Trophoblast cell (in vitro differentiated cells and primary cell): ENCODE data around the gene AMBRA1.
"Not testable (repeated sequence)": the region's sequence is repeated elsewhere in the genome, so short reads cannot be mapped to it uniquely, and the experiment has no call there.

Experiments used
- DNase-seq, 2 donors: peaks; one replicate each; pipeline ENCODE4 v3.0.0-alpha.2; 2016
- H2AFZ ChIP-seq: 2 replicates; pipeline ENCODE4 v1.6.1; 2013; ENCODE audit warnings: low read length, moderate library complexity, mild to moderate bottlenecking; ENCODE audit not compliant: insufficient read depth, poor library complexity
- H2AK5ac ChIP-seq: 2 replicates; pipeline ENCODE4 v1.6.1; 2013; ENCODE audit warnings: mild to moderate bottlenecking, low read length
- H2BK120ac ChIP-seq: 2 replicates; pipeline ENCODE4 v1.6.1; 2013; ENCODE audit warnings: low read length, mild to moderate bottlenecking, moderate library complexity; ENCODE audit not compliant: insufficient read depth, poor library complexity
- H2BK12ac ChIP-seq: 2 replicates; pipeline ENCODE4 v1.6.1; 2013; ENCODE audit warnings: mild to moderate bottlenecking, low read length, moderate library complexity
- H2BK5ac ChIP-seq: 2 replicates; pipeline ENCODE4 v1.6.1; 2013; ENCODE audit warnings: low read length, low read depth, moderate library complexity, mild to moderate bottlenecking; ENCODE audit not compliant: poor library complexity
- H3K14ac ChIP-seq: 2 replicates; pipeline ENCODE4 v1.6.1; 2013; ENCODE audit warnings: mild to moderate bottlenecking, low read length
- H3K18ac ChIP-seq: 2 replicates; pipeline ENCODE4 v1.6.1; 2013; ENCODE audit warnings: mild to moderate bottlenecking, low read length
- H3K23ac ChIP-seq: 2 replicates; pipeline ENCODE4 v1.6.1; 2013; ENCODE audit warnings: low read length
- H3K27ac ChIP-seq: 2 replicates; pipeline ENCODE4 v1.5.1; 2013; ENCODE audit warnings: low read depth, mild to moderate bottlenecking, inconsistent platforms, low read length, moderate library complexity
- H3K27me3 ChIP-seq: 2 replicates; pipeline ENCODE4 v1.6.1; 2013; ENCODE audit warnings: inconsistent platforms, mild to moderate bottlenecking, low read length, moderate library complexity; ENCODE audit not compliant: insufficient read depth
- H3K36me3 ChIP-seq, 2 experiments: 1 replicate in 1 of 2; 2 replicates in 1 of 2; pipeline ENCODE4 v1.6.1; 2013; ENCODE audit warnings: low read length in 2 of 2, mild to moderate bottlenecking in 2 of 2, moderate library complexity in 1 of 2; ENCODE audit not compliant: insufficient read depth in 2 of 2, control insufficient read depth in 1 of 2
- H3K4ac ChIP-seq: 2 replicates; pipeline ENCODE4 v1.6.1; 2013; ENCODE audit warnings: low read depth, mild to moderate bottlenecking, low read length, moderate library complexity
- H3K4me1 ChIP-seq, 2 experiments: 1 replicate in 1 of 2; 2 replicates in 1 of 2; pipeline ENCODE4 v1.6.1; 2013; ENCODE audit warnings: low read length in 2 of 2, mild to moderate bottlenecking in 2 of 2, moderate library complexity in 1 of 2; ENCODE audit not compliant: insufficient read depth in 2 of 2, control insufficient read depth in 1 of 2
- H3K4me2 ChIP-seq: 2 replicates; pipeline ENCODE4 v1.6.1; 2013; ENCODE audit warnings: inconsistent platforms, mild to moderate bottlenecking, low read length, moderate library complexity
- H3K4me3 ChIP-seq: 2 replicates; pipeline ENCODE4 v1.5.1; 2013; ENCODE audit warnings: mild to moderate bottlenecking, low read depth, low read length, inconsistent platforms
- H3K79me1 ChIP-seq: one replicate; pipeline ENCODE4 v1.6.1; 2013; ENCODE audit warnings: low read length
- H3K79me2 ChIP-seq: 2 replicates; pipeline ENCODE4 v1.6.1; 2013; ENCODE audit warnings: low read length, mild to moderate bottlenecking; ENCODE audit not compliant: control insufficient read depth, insufficient read depth, poor library complexity
- H3K9ac ChIP-seq: 2 replicates; pipeline ENCODE4 v1.6.1; 2013; ENCODE audit warnings: mild to moderate bottlenecking, low read length
- H3K9me3 ChIP-seq: 2 replicates; pipeline ENCODE4 v1.6.1; 2013; ENCODE audit warnings: low read depth, mild to moderate bottlenecking, control low read depth, inconsistent platforms, low read length; ENCODE audit not compliant: insufficient read depth
- H4K12ac ChIP-seq: 2 replicates; pipeline ENCODE4 v1.6.1; 2013; ENCODE audit warnings: low read depth, mild to moderate bottlenecking, low read length, moderate library complexity
- H4K8ac ChIP-seq: 2 replicates; pipeline ENCODE4 v1.6.1; 2013; ENCODE audit warnings: low read depth, mild to moderate bottlenecking, low read length, moderate library complexity
- H4K91ac ChIP-seq: one replicate; pipeline ENCODE4 v1.6.1; 2013; ENCODE audit warnings: low read depth, mild to moderate bottlenecking, low read length, moderate library complexity
- WGBS: extraction: QIAGEN DNeasy Blood & Tissue Kit; methylation state at CpG from one replicate; pipeline ENCODE4 v1.1.7; 2013; ENCODE audit warnings: missing lambda C conversion rate; ENCODE audit not compliant: insufficient read length, insufficient coverage; ENCODE audit errors: extremely low coverage; 5-methylcytosine and 5-hydroxymethylcytosine counted together

Gene AMBRA1

GRCh38 chr11:46521961-46522681 is 71.7 kb downstream of the AMBRA1 start:
- Histone ChIP-seq H4K12ac (no peak overlapping the region), H4K8ac (no peak overlapping the region), H3K36me3 (no peaks in the 10 kb centered on the region), H3K79me1 (no peaks in the 10 kb centered on the region), H3K79me2 (no peaks in the 10 kb centered on the region), H3K23ac (no peak overlapping the region), H3K4me1 (peaks cover 4 to 8% of the 10 kb centered on the region in 2 experiments), H3K4ac (no peak overlapping the region), H3K14ac (no peak overlapping the region), H3K27ac (no peak overlapping the region), H3K9me3 (no peaks in the 10 kb centered on the region), H2BK12ac (no peak overlapping the region), H3K9ac (no peak overlapping the region), H3K27me3 (no peaks in the 10 kb centered on the region), H3K18ac (no peak overlapping the region), H2BK120ac (no peak overlapping the region), H2AK5ac (no peak overlapping the region), H3K4me2 (no peak overlapping the region), H2BK5ac (no peak overlapping the region), H3K4me3 (no peak overlapping the region), H4K91ac (no peak overlapping the region), H2AFZ (no peak overlapping the region)
- no CpG with 5 or more reads among the region's 4 CpGs for WGBS
- no peak for DNase-seq

DNA sequence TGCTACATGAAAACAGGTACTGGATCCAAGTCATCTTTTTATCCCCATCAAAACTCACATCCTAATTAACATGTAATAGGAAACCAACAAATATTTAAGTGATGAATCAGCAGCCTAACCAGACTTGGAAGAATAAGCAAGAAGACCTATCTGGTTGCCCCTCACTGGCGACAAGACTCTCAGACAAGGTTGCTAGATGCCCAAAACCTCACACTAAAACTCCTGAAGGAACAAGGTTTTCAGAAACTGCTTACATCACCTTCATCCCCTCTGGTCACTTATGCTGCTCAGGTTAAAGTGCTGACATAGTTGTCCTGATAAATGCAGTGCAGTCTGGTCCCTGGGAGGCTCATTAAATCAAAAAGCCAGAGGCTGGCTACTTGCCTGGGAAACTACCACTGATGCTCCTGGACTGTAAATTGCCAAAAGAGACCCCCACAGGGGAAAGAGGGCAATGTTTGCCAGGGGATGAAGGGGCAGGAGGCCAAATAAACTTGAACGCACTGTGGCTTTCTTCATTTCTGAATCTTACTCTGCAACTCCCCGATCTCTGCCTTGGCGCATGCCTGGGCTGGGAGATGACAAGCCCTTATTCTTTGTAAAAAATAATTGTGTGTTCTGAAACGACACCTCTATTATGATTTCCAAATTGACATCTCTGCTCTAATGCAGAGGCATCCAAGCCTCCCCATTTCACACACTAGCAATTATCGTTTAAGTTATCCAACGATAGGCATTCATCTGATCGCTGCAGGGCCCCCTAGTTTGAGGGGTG is 72.7 kb downstream of the AMBRA1 start:
- Histone ChIP-seq H3K36me3 (no peaks in the 10 kb centered on the region), H3K9me3 (no peaks in the 10 kb centered on the region), H3K79me1 (no peaks in the 10 kb centered on the region), H2AFZ (no peak overlapping the region), H3K14ac (no peak overlapping the region), H2AK5ac (no peak overlapping the region), H3K27me3 (no peaks in the 10 kb centered on the region), H4K12ac (no peak overlapping the region), H3K79me2 (no peaks in the 10 kb centered on the region), H3K9ac (no peak overlapping the region), H3K4me2 (peak overlapping the region; percentile 19), H2BK12ac (no peak overlapping the region), H3K18ac (no peak overlapping the region), H3K23ac (no peak overlapping the region), H2BK120ac (no peak overlapping the region), H4K8ac (no peak overlapping the region), H3K4ac (no peak overlapping the region), H3K4me3 (no peak overlapping the region), H3K4me1 (peaks cover 4 to 8% of the 10 kb centered on the region in 2 experiments), H2BK5ac (no peak overlapping the region), H3K27ac (no peak overlapping the region), H4K91ac (no peak overlapping the region)
- no CpG with 5 or more reads among the region's 8 CpGs for WGBS
- no peak for DNase-seq

DNA sequence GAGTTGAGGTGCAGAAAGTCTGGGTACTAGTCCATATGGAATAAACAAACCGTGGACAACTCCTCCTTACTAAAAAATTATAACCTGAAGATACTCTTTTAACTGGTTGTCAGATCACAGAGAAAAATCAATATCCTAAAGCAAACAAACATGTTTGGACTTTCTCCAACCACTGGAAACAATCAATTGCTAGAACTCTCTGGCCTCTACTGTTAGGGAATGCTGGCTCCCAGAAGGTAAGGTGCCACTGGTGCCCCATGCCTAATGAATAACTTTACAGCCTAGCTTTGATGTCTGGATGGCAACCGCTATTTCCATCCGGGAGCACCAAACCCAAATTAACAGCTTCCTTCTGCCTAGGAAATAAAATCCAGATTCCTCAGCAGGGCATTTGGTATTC is 74.5 kb downstream of the AMBRA1 start:
- no peak overlapping the region for H2AK5ac ChIP-seq
- no peak overlapping the region for H3K18ac ChIP-seq
- no peak overlapping the region for H3K4me2 ChIP-seq
- no peak overlapping the region for H3K27ac ChIP-seq
- H2BK120ac ChIP-seq, result no peak overlapping the region
- no peaks in the 10 kb centered on the region for H3K27me3 ChIP-seq
- no peak overlapping the region for H3K9ac ChIP-seq
- no peaks in the 10 kb centered on the region for H3K79me1 ChIP-seq
- WGBS, result no CpG with 5 or more reads among the region's 3 CpGs
- H4K8ac ChIP-seq, result no peak overlapping the region
- no peak overlapping the region for H4K91ac ChIP-seq
- no peak overlapping the region for H2AFZ ChIP-seq
- peaks cover 4 to 10% of the 10 kb centered on the region in 2 experiments for H3K4me1 ChIP-seq
- H3K4ac ChIP-seq, result no peak overlapping the region
- H4K12ac ChIP-seq, result no peak overlapping the region
- H3K9me3 ChIP-seq, result no peaks in the 10 kb centered on the region
- DNase-seq, result no peak
- no peaks in the 10 kb centered on the region for H3K79me2 ChIP-seq
- H3K14ac ChIP-seq, result no peak overlapping the region
- no peak overlapping the region for H2BK12ac ChIP-seq
- no peak overlapping the region for H3K23ac ChIP-seq
- H2BK5ac ChIP-seq, result no peak overlapping the region
- H3K36me3 ChIP-seq, result no peaks in the 10 kb centered on the region
- no peak overlapping the region for H3K4me3 ChIP-seq

DNA sequence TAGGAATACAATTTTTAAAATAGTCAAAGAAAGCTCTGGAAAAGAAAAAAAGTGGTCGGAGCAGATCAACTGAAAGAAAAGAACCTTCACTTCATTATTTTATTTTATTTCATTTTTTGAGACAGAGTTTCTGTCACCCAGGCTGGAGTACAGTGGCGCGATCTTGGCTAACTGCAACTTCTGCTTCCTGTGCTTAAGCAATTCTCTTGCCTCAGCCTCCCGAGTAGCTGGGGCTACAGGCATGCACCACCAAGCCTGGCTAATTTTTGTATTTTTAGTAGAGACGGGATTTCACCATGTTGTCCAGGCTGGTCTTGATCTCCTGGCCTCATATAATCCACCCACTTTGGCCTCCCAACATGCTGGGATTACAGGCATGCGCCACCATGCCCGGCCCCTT is 74.9 kb downstream of the AMBRA1 start:
- H4K12ac ChIP-seq, H3K36me3 ChIP-seq, H3K18ac ChIP-seq, H3K4ac ChIP-seq, H3K9me3 ChIP-seq, H3K4me3 ChIP-seq, H2BK120ac ChIP-seq, H2BK5ac ChIP-seq, H3K79me1 ChIP-seq, H3K9ac ChIP-seq, H4K8ac ChIP-seq, H3K4me1 ChIP-seq, H3K14ac ChIP-seq, H2BK12ac ChIP-seq, H3K4me2 ChIP-seq, H4K91ac ChIP-seq, H3K27ac ChIP-seq, H3K27me3 ChIP-seq, H2AK5ac ChIP-seq, H3K23ac ChIP-seq, H3K79me2 ChIP-seq, H2AFZ ChIP-seq, DNase-seq: not testable (repeated sequence)
- no CpG with 5 or more reads among the region's 7 CpGs for WGBS
